ENCODE results near the gene MZF1.

The MZF1 gene

DNA sequence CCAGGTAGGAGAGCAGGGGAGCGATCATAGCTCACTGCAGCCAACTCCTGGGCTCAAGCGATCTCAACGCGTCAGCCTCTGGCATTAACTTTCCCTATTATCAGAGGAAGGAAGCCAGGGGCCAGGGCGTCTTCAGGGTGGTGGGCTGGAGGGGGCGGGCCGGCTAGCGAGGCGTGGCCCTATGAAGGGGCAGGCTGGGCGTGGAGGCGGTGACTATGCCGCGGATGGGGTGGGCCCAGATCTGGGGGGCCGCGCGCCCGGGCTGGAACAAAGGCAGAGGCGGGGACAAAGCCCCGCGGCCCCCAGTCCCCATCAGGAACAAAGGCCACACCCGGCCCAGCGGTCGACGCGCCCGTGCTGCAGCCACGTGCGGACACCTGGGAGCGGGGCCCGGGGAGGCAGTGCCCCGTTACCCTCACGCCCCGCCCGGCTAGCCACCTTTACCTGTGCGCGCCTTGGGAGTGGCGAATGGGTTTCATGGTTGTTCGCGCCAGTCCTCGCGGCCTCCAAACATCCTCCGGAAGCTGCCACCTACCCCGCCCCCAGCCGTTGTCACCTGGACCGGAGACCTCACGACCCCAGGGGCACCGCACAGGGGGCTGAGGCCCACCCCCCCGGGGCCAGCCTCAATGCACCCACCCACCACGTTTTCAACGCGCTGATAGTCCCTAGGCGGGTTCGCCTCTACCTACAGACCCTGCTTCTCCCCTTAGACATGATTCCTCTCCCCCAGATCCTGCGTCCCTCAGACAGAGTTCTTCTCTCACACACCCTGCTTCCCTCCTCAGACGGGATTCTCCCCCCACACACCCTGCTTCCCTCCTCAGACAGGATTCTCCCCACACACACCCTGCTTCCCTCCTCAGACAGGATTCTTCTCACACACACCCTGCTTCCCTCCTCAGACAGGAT, 34.6 kb downstream of the MZF1 start:
- no peak for DNase-seq

DNA sequence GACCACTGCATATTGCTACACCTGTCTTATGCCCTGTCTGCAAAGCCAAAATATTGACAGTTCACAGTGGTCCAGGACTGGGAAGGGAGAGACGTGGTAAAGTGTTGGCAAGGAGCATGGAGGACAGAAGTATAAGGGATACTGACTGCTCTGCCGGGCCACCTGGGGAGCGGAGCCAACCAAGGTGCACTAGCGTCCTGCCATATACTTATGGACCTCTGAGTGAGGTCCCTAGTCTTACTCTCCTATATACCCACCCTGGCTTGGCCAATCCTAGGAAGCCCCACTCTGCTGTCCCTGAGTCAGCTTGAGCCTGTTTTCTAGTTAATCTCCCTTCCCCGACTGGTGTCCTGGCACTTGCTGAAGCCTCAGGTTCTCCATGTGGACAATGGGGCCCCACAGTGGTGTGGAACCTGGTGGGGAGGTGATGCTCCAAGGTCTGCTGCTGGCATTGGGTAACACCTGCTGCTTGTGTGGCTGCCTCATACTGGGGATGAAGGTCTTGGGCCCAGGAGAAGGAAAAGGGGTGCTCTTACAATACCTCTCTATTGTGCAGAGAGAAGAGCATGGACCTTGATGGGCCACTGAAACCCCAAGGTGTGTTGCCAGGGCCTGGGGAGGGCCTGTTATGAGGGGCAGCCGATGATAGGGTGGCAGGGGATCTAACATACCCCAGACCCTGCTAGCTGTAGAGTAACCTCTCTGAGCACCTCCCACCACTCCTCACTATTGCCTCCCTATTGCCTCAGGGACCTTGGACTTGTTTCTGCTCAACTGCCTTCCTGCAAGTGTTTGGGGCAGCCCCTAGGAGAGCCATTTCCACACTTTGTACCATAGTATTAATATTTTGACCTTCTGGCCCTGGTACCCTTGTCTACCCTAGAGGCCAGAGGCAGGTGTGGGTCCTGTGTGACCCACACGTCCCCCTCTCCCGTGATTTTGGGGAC, 36.0 kb downstream of the MZF1 start:
- DNase-seq: no peak

- no peak for DNase-seq
Observed at GRCh38 chr19:58535857-58536256, 37.3 kb downstream of the MZF1 start.

- no peak for DNase-seq
Observed at GRCh38 chr19:58531034-58531840, 41.9 kb downstream of the MZF1 start.

DNA sequence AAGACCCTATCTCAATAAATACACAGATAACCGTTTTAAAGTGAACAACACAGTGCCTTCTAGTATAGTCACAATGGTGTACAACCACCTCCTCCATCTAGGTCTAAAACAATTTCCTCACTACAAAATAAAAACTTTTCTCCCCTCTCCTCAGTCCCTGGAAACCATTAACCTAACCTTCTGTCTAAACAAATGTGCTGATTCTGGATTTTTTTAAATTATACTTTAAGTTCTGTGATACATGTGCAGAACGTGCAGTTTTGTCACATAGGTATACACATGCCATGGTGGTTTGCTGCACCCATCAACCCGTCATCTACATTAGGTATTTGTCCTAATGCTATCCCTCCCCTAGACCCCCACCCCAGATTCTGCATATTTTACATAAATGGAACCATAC, 43.7 kb downstream of the MZF1 start:
- DNase-seq: no peak

DNA sequence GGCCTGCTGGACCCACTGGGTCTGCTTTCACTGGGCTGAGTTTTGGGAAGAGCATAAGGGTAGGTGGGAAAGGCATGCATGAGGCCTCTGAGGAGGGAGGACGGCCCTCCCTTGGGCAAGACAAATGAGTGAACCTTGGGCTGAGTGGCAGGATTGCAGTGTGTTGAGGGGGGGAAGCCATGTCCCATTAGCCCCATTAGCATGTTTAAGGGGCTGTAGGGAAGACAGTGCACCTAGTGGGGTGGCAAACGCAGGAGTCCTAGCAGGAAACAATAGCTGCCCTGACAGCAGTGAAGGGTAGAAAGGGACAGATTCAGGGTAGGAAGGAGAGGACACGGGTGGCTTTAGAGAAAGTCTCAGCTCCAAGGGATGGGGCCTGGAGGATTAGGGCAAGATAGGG, 50.4 kb downstream of the MZF1 start:
- no peak for DNase-seq

GRCh38 chr19:58521651-58522050, 51.5 kb downstream of the MZF1 start:
- no peak for DNase-seq

- DNase-seq: no peak
Observed at GRCh38 chr19:58520257-58520599, 52.9 kb downstream of the MZF1 start.

GRCh38 chr19:58519355-58520256, 53.5 kb downstream of the MZF1 start, which contains the start of gene ZBTB45:
ZBTB45 (minus strand) TSS chr19:58519810; CDS start chr19:58517673, 2,137 bp downstream.
- peak; percentile 84 for DNase-seq

DNA sequence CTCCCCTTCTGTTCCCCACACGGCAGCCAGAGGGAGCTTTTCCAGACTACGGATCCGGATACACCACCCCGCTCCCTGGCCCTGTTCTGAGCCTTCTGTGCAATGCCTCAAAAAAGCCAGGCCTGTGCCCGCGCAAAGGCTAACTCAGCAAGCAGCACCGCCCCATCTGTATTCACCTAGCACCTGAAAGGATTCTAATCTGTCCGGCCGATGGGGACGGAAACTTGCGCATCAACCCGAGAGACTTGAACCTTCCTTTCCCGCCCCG, 54.1 kb downstream of the MZF1 start:
- DNase-seq: no peak

- no peak for DNase-seq
Observed at GRCh38 chr19:58518256-58519086, 54.7 kb downstream of the MZF1 start.

DNA sequence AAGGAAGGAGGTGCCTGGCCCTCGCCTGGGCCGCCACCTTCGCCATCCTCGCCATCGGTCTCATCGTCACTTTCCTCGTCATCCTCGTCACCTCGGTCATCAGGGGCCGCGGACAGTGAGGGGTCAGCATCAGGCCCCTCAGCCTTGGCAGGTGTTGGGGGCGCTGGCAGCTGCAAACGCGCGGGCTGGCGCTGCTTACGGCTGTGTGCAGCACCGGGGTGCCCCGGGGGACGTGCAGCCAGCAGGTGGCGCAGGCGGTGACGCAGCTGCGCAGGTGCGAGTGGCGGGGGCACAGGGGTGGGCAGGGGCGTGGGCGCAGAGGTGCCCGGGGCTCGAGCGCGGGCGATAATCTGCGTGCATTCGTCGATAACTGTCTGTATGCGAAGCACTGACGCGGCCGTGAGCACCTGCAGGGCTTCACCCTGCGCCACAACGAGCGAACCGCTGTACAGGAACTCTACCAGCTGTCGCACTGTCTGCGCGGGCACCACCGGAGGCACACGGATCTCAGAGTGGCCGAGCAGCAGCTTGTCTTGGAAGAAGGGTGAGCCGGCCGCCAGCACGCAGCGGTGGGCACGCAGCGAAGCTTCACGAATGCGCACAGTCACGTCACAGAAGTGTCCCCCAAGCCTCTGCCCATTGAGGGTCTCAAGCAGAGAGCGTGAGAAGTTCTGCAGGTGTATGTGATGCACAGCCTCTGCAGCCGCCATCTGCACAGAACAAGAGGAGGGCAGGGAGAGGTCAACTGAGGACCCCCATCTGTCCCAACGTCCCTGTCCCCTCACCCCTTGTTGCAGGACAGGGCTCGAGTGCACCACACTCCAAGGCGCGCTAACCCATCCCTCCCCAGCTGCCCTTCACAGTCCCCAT, 55.9 kb downstream of the MZF1 start:
- DNase-seq: no peak

DNA sequence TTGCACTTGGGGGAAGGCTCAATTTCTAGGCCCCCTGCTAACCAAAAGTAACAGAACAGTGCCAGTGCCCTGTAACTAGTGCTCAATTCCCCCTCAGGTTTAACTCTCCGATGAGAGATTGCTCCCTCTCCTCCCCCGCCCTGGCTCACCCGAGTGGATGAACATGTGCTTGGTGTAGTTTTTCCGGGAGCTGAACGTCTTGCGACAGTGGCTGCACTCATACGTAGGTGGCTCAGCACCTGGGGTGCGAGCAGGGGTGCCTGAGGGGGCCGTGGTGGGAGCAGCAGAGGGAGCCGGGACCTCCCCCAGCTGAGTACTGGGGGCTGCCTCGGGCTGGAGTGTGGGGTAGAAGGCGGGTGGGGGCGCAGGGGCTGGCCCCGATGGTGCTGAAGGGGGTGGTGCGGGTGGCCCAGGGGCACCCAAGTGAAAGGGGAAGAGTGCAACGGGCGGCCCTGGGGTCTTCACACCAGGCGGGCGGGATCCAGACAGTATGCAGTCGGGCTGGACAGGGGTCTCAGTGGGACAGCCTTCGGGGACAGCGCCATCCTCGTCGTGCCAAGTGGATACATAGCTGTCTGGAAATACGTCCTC, 56.8 kb downstream of the MZF1 start:
- no peak for DNase-seq

GRCh38 chr19:58515259-58515658, 57.9 kb downstream of the MZF1 start:
- no peak for DNase-seq

DNA sequence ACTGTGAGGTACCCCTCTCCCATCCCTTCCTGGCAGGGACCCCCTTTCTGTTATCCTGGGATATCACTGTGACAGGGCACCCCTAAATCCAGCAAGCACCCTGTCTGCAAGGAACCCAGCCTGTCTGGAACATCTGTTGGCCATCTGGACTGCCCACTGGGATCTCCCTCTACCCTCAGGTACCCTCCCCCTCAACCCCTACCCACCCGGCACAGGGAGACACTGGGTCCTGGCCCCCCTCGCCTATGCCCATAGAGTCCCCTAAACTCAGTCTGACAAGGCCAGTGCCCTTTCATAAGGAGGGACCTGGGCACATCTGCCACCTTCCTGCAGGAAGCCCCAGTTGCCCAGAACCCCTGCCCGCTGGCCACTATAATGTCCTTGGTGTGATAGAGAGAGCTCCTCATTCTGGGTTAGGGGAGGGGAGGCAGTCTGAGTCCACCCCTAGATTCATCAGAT, 58.5 kb downstream of the MZF1 start:
- DNase-seq: no peak

DNA sequence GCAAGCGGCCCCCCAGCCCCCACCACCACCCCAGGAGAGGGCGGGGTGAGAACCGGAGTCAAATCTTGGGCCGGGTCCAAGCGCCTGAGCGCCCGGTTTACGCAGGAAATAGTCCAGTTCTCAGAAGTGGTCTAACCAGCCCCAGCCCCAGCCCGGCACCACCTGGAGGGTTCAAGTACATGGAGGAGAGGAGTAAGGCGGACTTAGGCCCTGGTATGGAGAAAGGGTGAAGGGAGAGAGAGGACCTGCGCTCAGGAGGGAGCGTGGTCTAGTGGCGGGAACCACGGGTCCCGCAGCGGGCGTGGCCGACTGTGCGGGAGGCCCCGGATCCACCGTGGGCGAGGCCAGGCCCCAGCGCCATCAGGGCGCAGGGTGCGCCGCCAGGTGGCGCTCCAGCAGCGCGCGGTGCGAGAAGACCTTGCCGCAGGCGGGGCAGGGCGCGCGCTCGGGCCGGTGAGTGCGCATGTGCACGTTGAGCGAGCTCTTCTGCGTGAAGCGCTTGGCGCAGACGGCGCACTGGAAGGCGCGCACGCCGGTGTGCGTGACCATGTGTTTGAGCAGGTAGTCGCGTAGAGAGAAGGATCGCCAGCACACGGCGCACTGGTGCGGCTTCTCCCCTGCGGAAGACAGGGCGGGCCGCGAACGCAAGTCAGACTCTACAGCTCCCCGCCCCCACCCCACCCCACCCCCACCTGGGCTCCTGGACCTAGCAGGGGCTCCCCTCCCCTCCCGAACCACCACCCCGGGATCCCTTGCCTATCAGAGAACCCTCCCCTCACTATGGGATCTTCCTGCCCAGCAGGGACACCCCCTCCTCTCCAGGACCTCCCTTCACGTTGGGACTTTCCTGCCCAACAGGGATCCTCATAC, 59.2 kb downstream of the MZF1 start:
- DNase-seq: peak; percentile 32

DNA sequence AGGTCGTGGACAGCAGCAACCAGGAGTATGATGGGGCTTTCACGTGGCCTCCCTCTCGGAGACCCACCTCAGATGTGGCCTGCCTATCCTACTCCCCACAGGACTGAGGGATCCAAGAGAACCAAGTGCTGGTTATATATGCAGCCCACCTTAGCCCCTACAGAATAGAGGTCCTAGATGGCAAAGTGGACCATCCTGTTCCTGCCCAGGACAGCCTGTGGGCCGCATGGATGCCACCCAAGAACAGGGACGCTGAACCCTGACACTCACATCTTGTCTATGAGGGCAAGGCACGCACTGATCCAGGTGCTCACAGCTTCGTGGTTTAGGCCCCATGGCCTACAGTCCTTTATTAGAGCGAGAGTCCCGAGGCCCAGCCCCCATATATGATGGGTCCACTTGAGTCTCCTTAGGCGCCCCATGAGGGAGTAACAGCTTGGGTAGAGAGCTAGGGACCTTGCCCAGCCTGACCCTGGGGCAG, 59.9 kb downstream of the MZF1 start:
- DNase-seq: no peak
